ENCODE measurements around the gene CD101. TPM values are rescaled to one million over a fixed set of nuclear protein-coding genes. Genes with fewer than 3 reads are reported as not detected.

CD101 gene, protein sequence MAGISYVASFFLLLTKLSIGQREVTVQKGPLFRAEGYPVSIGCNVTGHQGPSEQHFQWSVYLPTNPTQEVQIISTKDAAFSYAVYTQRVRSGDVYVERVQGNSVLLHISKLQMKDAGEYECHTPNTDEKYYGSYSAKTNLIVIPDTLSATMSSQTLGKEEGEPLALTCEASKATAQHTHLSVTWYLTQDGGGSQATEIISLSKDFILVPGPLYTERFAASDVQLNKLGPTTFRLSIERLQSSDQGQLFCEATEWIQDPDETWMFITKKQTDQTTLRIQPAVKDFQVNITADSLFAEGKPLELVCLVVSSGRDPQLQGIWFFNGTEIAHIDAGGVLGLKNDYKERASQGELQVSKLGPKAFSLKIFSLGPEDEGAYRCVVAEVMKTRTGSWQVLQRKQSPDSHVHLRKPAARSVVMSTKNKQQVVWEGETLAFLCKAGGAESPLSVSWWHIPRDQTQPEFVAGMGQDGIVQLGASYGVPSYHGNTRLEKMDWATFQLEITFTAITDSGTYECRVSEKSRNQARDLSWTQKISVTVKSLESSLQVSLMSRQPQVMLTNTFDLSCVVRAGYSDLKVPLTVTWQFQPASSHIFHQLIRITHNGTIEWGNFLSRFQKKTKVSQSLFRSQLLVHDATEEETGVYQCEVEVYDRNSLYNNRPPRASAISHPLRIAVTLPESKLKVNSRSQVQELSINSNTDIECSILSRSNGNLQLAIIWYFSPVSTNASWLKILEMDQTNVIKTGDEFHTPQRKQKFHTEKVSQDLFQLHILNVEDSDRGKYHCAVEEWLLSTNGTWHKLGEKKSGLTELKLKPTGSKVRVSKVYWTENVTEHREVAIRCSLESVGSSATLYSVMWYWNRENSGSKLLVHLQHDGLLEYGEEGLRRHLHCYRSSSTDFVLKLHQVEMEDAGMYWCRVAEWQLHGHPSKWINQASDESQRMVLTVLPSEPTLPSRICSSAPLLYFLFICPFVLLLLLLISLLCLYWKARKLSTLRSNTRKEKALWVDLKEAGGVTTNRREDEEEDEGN
- 0.26 and 0.31 TPM in 2 replicates for total RNA-seq

GRCh38 chr1:117001254-117001927 is at the start of gene CD101:
CD101 (plus strand) TSS chr1:117001760; CDS start chr1:117001818, 58 bp downstream.

DNA sequence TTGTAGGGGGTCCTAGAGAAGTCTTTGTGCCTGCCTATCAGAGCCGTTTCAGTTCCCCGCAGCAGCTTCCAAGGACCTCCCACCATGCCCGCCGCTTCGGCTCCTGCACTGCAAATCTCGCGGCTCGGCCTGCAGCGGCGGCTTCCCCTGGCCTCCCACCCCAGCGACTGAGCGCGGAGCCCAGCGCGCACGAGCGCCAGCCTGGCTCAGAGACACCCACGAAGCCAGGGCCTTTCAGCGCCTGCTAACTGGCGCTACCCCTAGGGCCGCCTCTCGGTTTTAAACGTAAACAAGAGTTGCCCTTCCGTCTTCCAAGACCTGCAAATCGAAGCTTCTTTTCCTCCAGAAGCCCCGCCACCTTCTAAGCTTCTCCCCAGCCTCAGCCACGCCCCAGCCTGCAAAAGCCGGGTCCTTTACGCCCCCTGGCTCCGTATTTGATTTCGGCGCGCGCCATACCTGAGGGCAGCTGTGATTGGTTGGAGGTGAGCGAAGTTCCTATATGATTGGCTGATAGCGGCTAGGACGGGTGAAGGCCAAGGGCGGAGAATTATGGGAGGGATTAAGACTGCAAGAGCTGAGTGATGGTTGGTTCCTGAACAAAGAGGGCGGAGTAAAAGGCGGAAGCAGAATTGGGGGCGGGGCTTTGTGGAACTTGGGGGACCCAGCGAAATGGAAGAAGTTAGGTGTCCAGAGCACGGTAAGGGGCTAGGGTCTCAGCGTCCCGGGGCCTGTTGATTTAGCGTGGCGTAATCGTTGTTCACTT is 58.3 kb downstream of the CD101 start, which contains the start of gene TTF2:
Gene TTF2 (plus strand): TSS at position 649 of the 763 bp plus-strand sequence. CDS start 21 bp downstream, at position 670.

Other genes with a start within 250 kb of the CD101 start
- not detected in 2 replicates for gene CD2, start 247.3 kb upstream of the CD101 start, total RNA-seq
- gene PTGFRN, start 91.8 kb upstream of the CD101 start, total RNA-seq = 94.3 and 96.2 TPM in 2 replicates
- gene TTF2, start 58.6 kb downstream of the CD101 start, total RNA-seq = 8.4 and 13.6 TPM in 2 replicates
- 1.2 and 2.2 TPM in 2 replicates for gene TRIM45, start 120.0 kb downstream of the CD101 start, total RNA-seq
- gene VTCN1, start 209.2 kb downstream of the CD101 start, total RNA-seq = not detected in 2 replicates

Data from aortic smooth muscle cell (primary cell).